Activated naive CD8-positive, alpha-beta T cell treated with anti-CD3 and anti-CD28 coated beads, Interleukin-2, amount 10 ng/mL, durations not matched to agents 7 days and 5 days (primary cell): ENCODE results near the gene RBMS3. TPM values are rescaled to one million over a fixed set of nuclear protein-coding genes. Genes with fewer than 3 reads are reported as not detected.

ENCODE experiments used
- ATAC-seq: fragments of 150-1000 bp; cut with Tn5 transposase; one replicate; pipeline ENCODE4 v1.10.0; 2021; ENCODE audit warnings: low read depth, moderate library complexity
- POLR2A ChIA-PET: fragments of 350-600 bp; sonication (Branson Sonifier 250); formaldehyde crosslinking; loops from one replicate; lab custom pipeline; 2021; ENCODE audit warnings: antibody characterized with exemption; lab: Charles Lee
- DNase-seq: peaks from one replicate; pipeline ENCODE4 v3.0.0; 2021
- H3K27ac Mint-ChIP-seq: one replicate; pipeline ENCODE4 v1.8.0; 2022; ENCODE audit warnings: mild to moderate bottlenecking, mixed read lengths
- H3K27me3 Mint-ChIP-seq: one replicate; pipeline ENCODE4 v1.8.0; 2022; ENCODE audit warnings: mild to moderate bottlenecking, moderate library complexity, mixed read lengths
- H3K36me3 Mint-ChIP-seq: one replicate; pipeline ENCODE4 v1.8.0; 2021; ENCODE audit warnings: mild to moderate bottlenecking, mixed read lengths
- H3K4me1 Mint-ChIP-seq: one replicate; pipeline ENCODE4 v1.8.0; 2021; ENCODE audit warnings: mixed read lengths
- H3K4me3 Mint-ChIP-seq: one replicate; pipeline ENCODE4 v1.8.0; 2022; ENCODE audit warnings: mild to moderate bottlenecking, moderate library complexity, mixed read lengths
- H3K9me3 Mint-ChIP-seq: one replicate; pipeline ENCODE4 v1.8.0; 2021; ENCODE audit warnings: mixed read lengths
- total RNA-seq, 2 experiments: library from RNA; stranded (reverse); gene quantifications; one replicate each; pipeline ENCODE4 v1.2.3, GENCODE V29; 2021

Gene RBMS3
- total RNA-seq, 2 experiments from 2014 or later, result 0.58 to 0.74 TPM

- no peak for DNase-seq
- no peak for ATAC-seq
- Mint-ChIP-seq H3K36me3 (no peaks in the 10 kb centered on the region), H3K4me3 (no peak overlapping the region), H3K9me3 (no peaks in the 10 kb centered on the region), H3K4me1 (no peaks in the 10 kb centered on the region), H3K27me3 (no peaks in the 10 kb centered on the region), H3K27ac (no peak overlapping the region)
- POLR2A ChIA-PET, result no interaction called here
Measured at GRCh38 chr3:29852767-29853166, 571.9 kb downstream of the RBMS3 start.

- POLR2A ChIA-PET, result no interaction called here
- Mint-ChIP-seq H3K27ac (no peak overlapping the region), H3K4me1 (no peaks in the 10 kb centered on the region), H3K9me3 (no peaks in the 10 kb centered on the region), H3K27me3 (no peaks in the 10 kb centered on the region), H3K4me3 (no peak overlapping the region), H3K36me3 (no peaks in the 10 kb centered on the region)
- no peak for ATAC-seq
- no peak for DNase-seq
Measured at GRCh38 chr3:29853841-29854397, 573.0 kb downstream of the RBMS3 start.

GRCh38 chr3:29854821-29855220 lies 574.0 kb downstream of the RBMS3 start:
- ATAC-seq (no peak), DNase-seq (no peak)
- Mint-ChIP-seq H3K27ac (no peak overlapping the region), H3K4me3 (no peak overlapping the region), H3K36me3 (no peaks in the 10 kb centered on the region), H3K9me3 (no peaks in the 10 kb centered on the region), H3K4me1 (no peaks in the 10 kb centered on the region), H3K27me3 (no peaks in the 10 kb centered on the region)
- POLR2A ChIA-PET, result no interaction called here

- POLR2A ChIA-PET, result no interaction called here
- Mint-ChIP-seq H3K4me1 (no peaks in the 10 kb centered on the region), H3K36me3 (no peaks in the 10 kb centered on the region), H3K4me3 (no peak overlapping the region), H3K27ac (no peak overlapping the region), H3K9me3 (no peaks in the 10 kb centered on the region), H3K27me3 (peaks cover 2% of the 10 kb centered on the region)
- ATAC-seq (no peak), DNase-seq (no peak)
Measured at GRCh38 chr3:29859726-29860270, 578.9 kb downstream of the RBMS3 start.

GRCh38 chr3:29864809-29865208 lies 583.9 kb downstream of the RBMS3 start:
- Mint-ChIP-seq H3K27me3 (peaks cover 5% of the 10 kb centered on the region), H3K4me3 (no peak overlapping the region), H3K36me3 (no peaks in the 10 kb centered on the region), H3K9me3 (no peaks in the 10 kb centered on the region), H3K4me1 (no peaks in the 10 kb centered on the region), H3K27ac (no peak overlapping the region)
- DNase-seq, result no peak
- ATAC-seq, result no peak
- POLR2A ChIA-PET, result no interaction called here

- no peak for ATAC-seq
- H3K4me3 Mint-ChIP-seq, result no peak overlapping the region
- no peaks in the 10 kb centered on the region for H3K9me3 Mint-ChIP-seq
- no peaks in the 10 kb centered on the region for H3K4me1 Mint-ChIP-seq
- no peak overlapping the region for H3K27ac Mint-ChIP-seq
- H3K27me3 Mint-ChIP-seq, result peaks cover 4% of the 10 kb centered on the region
- POLR2A ChIA-PET, result no interaction called here
- no peaks in the 10 kb centered on the region for H3K36me3 Mint-ChIP-seq
- no peak for DNase-seq
Measured at GRCh38 chr3:29868543-29869101, 587.8 kb downstream of the RBMS3 start.

- ATAC-seq, result no peak
- POLR2A ChIA-PET, result no interaction called here
- Mint-ChIP-seq H3K9me3 (no peaks in the 10 kb centered on the region), H3K27me3 (peaks cover 4% of the 10 kb centered on the region), H3K27ac (no peak overlapping the region), H3K4me1 (no peaks in the 10 kb centered on the region), H3K36me3 (no peaks in the 10 kb centered on the region), H3K4me3 (no peak overlapping the region)
- DNase-seq, result no peak
Measured at GRCh38 chr3:29870136-29870535, 589.3 kb downstream of the RBMS3 start.

GRCh38 chr3:29871087-29871486 lies 590.2 kb downstream of the RBMS3 start:
- Mint-ChIP-seq H3K27me3 (peaks cover 4% of the 10 kb centered on the region), H3K4me1 (no peaks in the 10 kb centered on the region), H3K4me3 (no peak overlapping the region), H3K36me3 (no peaks in the 10 kb centered on the region), H3K9me3 (no peaks in the 10 kb centered on the region), H3K27ac (no peak overlapping the region)
- ATAC-seq, result no peak
- no peak for DNase-seq
- POLR2A ChIA-PET, result no interaction called here

GRCh38 chr3:29880809-29881208 lies 599.9 kb downstream of the RBMS3 start:
- Mint-ChIP-seq H3K4me3 (no peak overlapping the region), H3K36me3 (no peaks in the 10 kb centered on the region), H3K9me3 (no peaks in the 10 kb centered on the region), H3K27ac (no peak overlapping the region), H3K4me1 (no peaks in the 10 kb centered on the region), H3K27me3 (peaks cover 7% of the 10 kb centered on the region)
- ATAC-seq (no peak), DNase-seq (no peak)
- POLR2A ChIA-PET, result no interaction called here

GRCh38 chr3:29887451-29887850 lies 606.6 kb downstream of the RBMS3 start:
- ATAC-seq (no peak), DNase-seq (no peak)
- Mint-ChIP-seq H3K27me3 (no peaks in the 10 kb centered on the region), H3K36me3 (no peaks in the 10 kb centered on the region), H3K4me1 (no peaks in the 10 kb centered on the region), H3K9me3 (no peaks in the 10 kb centered on the region), H3K27ac (no peak overlapping the region), H3K4me3 (no peak overlapping the region)
- POLR2A ChIA-PET, result no interaction called here

GRCh38 chr3:29889215-29889614 lies 608.3 kb downstream of the RBMS3 start:
- Mint-ChIP-seq H3K9me3 (no peaks in the 10 kb centered on the region), H3K27ac (no peak overlapping the region), H3K36me3 (no peaks in the 10 kb centered on the region), H3K4me1 (no peaks in the 10 kb centered on the region), H3K4me3 (no peak overlapping the region), H3K27me3 (no peaks in the 10 kb centered on the region)
- POLR2A ChIA-PET, result no interaction called here
- DNase-seq, result no peak
- ATAC-seq, result no peak

- no peak overlapping the region for H3K4me3 Mint-ChIP-seq
- POLR2A ChIA-PET, result no interaction called here
- H3K4me1 Mint-ChIP-seq, result no peaks in the 10 kb centered on the region
- no peaks in the 10 kb centered on the region for H3K36me3 Mint-ChIP-seq
- no peak for ATAC-seq
- no peak overlapping the region for H3K27ac Mint-ChIP-seq
- DNase-seq, result no peak
- no peaks in the 10 kb centered on the region for H3K27me3 Mint-ChIP-seq
- H3K9me3 Mint-ChIP-seq, result no peaks in the 10 kb centered on the region
Measured at GRCh38 chr3:29890801-29891200, 609.9 kb downstream of the RBMS3 start.

GRCh38 chr3:29892976-29893554 lies 612.2 kb downstream of the RBMS3 start:
- no peaks in the 10 kb centered on the region for H3K27me3 Mint-ChIP-seq
- no peaks in the 10 kb centered on the region for H3K4me1 Mint-ChIP-seq
- POLR2A ChIA-PET, result no interaction called here
- no peak for ATAC-seq
- no peak overlapping the region for H3K4me3 Mint-ChIP-seq
- no peak overlapping the region for H3K27ac Mint-ChIP-seq
- H3K36me3 Mint-ChIP-seq, result no peaks in the 10 kb centered on the region
- H3K9me3 Mint-ChIP-seq, result no peaks in the 10 kb centered on the region
- no peak for DNase-seq

- no peak for ATAC-seq
- no peak for DNase-seq
- Mint-ChIP-seq H3K9me3 (no peaks in the 10 kb centered on the region), H3K4me1 (no peaks in the 10 kb centered on the region), H3K27me3 (peaks cover 2% of the 10 kb centered on the region), H3K36me3 (no peaks in the 10 kb centered on the region), H3K4me3 (no peak overlapping the region), H3K27ac (no peak overlapping the region)
- POLR2A ChIA-PET, result no interaction called here
Measured at GRCh38 chr3:29896856-29897255, 616.0 kb downstream of the RBMS3 start.
